ENCODE data around the gene TCOF1.

Gene TCOF1

DNA sequence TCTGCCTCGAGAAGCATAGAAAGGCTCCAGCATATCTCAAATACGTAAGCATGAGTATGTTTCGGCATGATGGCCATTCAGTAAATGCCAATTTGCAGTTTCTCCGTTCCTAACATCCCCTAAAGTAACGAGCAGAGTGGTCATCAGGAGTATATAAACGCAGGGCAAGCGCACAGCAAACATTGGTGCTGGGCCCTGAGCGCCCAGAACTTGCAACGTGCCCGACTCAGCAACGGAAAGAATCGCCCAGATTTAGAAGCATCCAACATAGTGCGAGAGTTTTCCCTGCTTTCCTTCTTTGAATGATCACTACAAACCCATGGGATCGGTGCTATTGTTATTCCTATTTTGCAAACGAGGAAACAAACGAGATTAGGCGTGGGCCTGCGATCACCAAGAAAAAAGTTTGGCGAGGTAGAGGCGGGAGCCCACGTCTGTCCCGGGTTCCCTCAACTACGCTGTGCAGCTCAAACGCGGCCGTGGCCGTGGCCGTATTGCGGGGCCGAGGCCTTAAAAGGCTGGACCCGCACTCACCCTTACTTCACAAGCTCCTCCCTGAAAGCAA, 91.5 kb downstream of the TCOF1 start:
- no peak overlapping the region for H3K4me3 ChIP-seq (IDR thresholded peaks at IDR 0.05; ENCODE audit: insufficient read depth, low read depth, low read length)
- H2AFZ ChIP-seq (ENCODE audit: low read depth) = no peak overlapping the region
- H3K9ac ChIP-seq = peak overlapping the region; percentile 95
- H3K4me1 ChIP-seq (ENCODE audit: low read depth, poor library complexity, severe bottlenecking) = peaks cover 17% of the 10 kb centered on the region
- H3K27me3 ChIP-seq (ENCODE audit: insufficient read depth, low read depth) = no peaks in the 10 kb centered on the region
- peak overlapping the region; percentile 73 for H3K27ac ChIP-seq
- peak overlapping the region; percentile 97 for H3K4me2 ChIP-seq
- peaks cover 23% of the 10 kb centered on the region; the same call in 1 of the 2 replicates for H3K36me3 ChIP-seq (ENCODE audit: insufficient read depth)
- no peaks in the 10 kb centered on the region for H4K20me1 ChIP-seq (ENCODE audit: insufficient read depth)
- peaks cover 34% of the 10 kb centered on the region for H3K79me2 ChIP-seq (ENCODE audit: insufficient read depth, low read depth)
- no peak for TF ChIP-seq CTCF (conservative IDR thresholded peaks at IDR 0.05; ENCODE audit: low read depth, low read length)

Data from KMS-11 (cell line).